Small intestine (tissue), 7 donors: ENCODE measurements around the gene VIT. TPM values are rescaled to one million over a fixed set of nuclear protein-coding genes. Genes with fewer than 3 reads are reported as not detected.

ENCODE experiments used
- DNase-seq, 2 donors: peaks; one replicate each; pipeline versions ENCODE4 v3.0.0 to v3.0.0-alpha.2; 2013
- FAIRE-seq: peaks from 2 replicates; lab custom pipeline; 2012; peaks lifted over from hg19 to GRCh38; lab: Jason Lieb, UNC
- H3K27ac ChIP-seq, 3 donors: one replicate each; pipeline ENCODE4 v1.5.1; 2013; ENCODE audit warnings: low read length in 2 of 3, mild to moderate bottlenecking in 2 of 3, control low read depth in 1 of 3, inconsistent platforms in 1 of 3, low read depth in 1 of 3, moderate library complexity in 1 of 3
- H3K27me3 ChIP-seq, 3 donors: one replicate each; pipeline ENCODE4 v1.6.1; 2013; ENCODE audit warnings: low read length in 3 of 3, inconsistent platforms in 1 of 3; ENCODE audit not compliant: control insufficient read depth in 3 of 3, insufficient read depth in 3 of 3
- H3K36me3 ChIP-seq, 3 donors: one replicate each; pipeline ENCODE4 v1.6.1; 2013; ENCODE audit warnings: low read length in 3 of 3, inconsistent platforms in 1 of 3, low read depth in 1 of 3, mild to moderate bottlenecking in 1 of 3, moderate library complexity in 1 of 3; ENCODE audit not compliant: control insufficient read depth in 3 of 3, insufficient read depth in 2 of 3
- H3K4me1 ChIP-seq, 3 donors: one replicate each; pipeline ENCODE4 v1.6.1; 2013; ENCODE audit warnings: low read length in 2 of 3, inconsistent platforms in 1 of 3, low read depth in 1 of 3, mild to moderate bottlenecking in 1 of 3, moderate library complexity in 1 of 3; ENCODE audit not compliant: control insufficient read depth in 3 of 3, insufficient read depth in 2 of 3
- H3K4me3 ChIP-seq, 3 donors: one replicate each; pipeline ENCODE4 v1.5.1; 2013; ENCODE audit warnings: low read length in 3 of 3, control low read depth in 1 of 3, inconsistent platforms in 1 of 3, low read depth in 1 of 3, mild to moderate bottlenecking in 1 of 3, moderate library complexity in 1 of 3
- H3K9me3 ChIP-seq, 2 donors: one replicate each; pipeline ENCODE4 v1.6.1; 2013; ENCODE audit warnings: low read depth in 1 of 2, low read length in 1 of 2; ENCODE audit not compliant: control insufficient read depth in 2 of 2, insufficient read depth in 1 of 2
- WGBS, 3 donors: extraction: QIAGEN DNeasy Blood & Tissue Kit; methylation state at CpG; one replicate each; pipeline ENCODE4 v1.1.7; 2013; 5-methylcytosine and 5-hydroxymethylcytosine counted together
- polyA plus RNA-seq, 4 donors: library from polyadenylated mRNA; stranded (reverse) in 3 of 4; unstranded in 1 of 4; fragments of 200-250 nt in 3 of 4; fragments of 120-200 nt in 1 of 4; gene quantifications; one replicate each; pipeline versions ENCODE4 v1.2.1 to v1.2.3, GENCODE V29; 2013
- donor health status: healthy with polysubstance abuse.
- donor health status: control.
- donor health status: control.
- donor health status: Bipolar disorder and iron deficiency.
- donor health status: healthy.

VIT gene
- polyA plus RNA-seq, 4 donors: 0.28 to 7.5 TPM; not detected in 2

DNA sequence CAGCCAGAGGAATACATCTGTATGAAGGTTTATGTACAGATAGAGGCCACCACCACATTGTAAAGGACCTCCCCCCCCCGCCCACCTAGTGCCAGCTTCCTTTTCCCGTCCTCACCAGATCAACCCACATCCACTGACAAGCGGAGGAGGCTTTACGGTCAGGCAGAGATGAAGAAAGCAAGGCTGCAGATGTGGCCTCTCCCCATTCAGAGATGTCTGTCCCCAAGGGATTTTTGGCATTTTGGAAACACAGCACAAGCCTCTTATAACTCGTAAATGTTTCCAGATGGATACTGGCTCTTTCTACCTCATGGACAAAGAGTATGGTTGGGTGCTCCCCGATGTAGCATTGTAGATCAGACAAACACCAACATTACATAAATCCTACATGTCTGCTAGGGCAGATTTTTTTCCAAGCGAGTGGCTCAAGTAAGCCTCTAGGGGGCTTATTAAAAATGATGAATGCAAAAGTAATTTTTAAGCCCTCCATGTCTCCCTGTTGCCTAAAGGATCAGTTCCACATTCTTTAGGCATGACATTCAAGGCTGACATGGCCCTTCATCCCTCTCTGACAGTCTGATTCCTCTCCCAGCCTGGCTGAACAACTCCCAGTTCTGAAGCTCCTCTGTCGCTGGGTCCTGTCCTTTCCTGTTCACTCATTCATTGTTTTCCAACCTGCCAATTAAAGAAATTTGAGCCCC lies 11.7 kb downstream of the VIT start:
- H3K9me3 ChIP-seq: no peaks in the 10 kb centered on the region
- no peak overlapping the region for H3K4me3 ChIP-seq
- H3K36me3 ChIP-seq: no peaks in the 10 kb centered on the region
- 64 to 70% (median 69%) methylated on average over 8 of the region's 8 CpGs for whole genome bisulfite sequencing, 3 donors
- H3K27me3 ChIP-seq: no peaks in the 10 kb centered on the region
- H3K4me1 ChIP-seq: no peaks in the 10 kb centered on the region
- H3K27ac ChIP-seq: no peak overlapping the region
- FAIRE-seq (no peak), DNase-seq (no peak)

DNA sequence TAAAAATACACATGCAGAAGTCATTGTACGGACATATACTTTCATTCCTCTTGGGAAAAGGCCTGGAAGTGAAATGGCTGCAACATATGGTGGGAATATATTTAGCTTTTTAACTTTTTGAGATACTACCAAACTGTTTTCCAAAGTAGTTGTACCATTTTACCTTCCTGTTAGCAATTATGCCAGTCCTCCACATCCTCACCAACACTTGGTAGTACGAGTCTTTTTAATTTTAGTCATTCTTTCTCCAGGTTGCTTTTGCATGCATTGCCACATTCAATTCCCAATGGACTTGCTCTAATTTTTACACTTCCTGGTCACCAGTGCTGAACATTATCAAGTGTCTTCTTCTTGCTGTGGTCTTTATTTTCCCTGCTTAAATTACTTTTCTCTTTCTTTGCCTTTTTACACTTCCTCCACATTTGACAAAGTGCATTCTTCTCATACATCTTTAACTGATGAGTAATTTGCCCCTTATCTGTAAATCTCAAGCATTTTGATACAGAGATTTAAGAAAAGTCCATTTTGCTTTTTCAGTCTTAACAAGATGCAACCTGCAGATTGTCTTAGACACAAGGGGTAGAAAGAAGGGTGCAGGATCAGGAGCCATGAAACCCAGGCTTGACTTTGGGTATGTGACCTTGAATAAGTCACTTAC lies 14.5 kb downstream of the VIT start:
- WGBS, 3 donors: 71 to 93% (median 91%) methylated on average over 2 of the region's 2 CpGs
- Histone ChIP-seq H3K4me1 (no peaks in the 10 kb centered on the region), H3K4me3 (no peak overlapping the region), H3K36me3 (no peaks in the 10 kb centered on the region), H3K27me3 (no peaks in the 10 kb centered on the region), H3K27ac (no peak overlapping the region), H3K9me3 (no peaks in the 10 kb centered on the region)
- no peak for FAIRE-seq
- DNase-seq: no peak

DNA sequence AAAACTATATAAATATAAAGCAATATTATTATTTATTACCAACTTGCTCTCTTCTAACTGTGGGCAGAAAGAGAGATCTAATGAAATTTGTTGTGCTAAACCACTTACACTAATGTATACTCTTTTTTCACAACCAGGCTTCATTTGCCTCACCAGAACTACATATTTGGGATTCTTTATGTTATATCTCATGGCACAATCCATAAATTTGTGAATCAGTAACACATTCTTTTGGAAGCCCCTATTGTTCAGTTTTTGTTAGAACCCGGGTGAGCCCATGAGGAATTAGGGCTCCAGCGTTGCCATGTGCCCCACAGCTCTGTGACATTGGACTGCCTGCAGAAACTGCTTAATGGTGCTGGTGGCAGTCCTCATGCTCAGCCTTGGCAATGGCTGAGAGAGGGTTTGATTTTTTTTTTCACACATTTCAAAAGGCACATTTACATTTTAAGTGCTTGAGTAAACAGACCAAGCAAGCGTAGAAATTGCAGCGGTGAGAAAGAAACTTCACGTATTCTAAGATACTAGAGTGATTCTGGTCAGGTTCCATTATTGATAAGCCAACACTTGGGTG lies 15.3 kb downstream of the VIT start:
- WGBS, 3 donors: 61 to 73% (median 70%) methylated on average over 5 of the region's 5 CpGs
- Histone ChIP-seq H3K27ac (no peak overlapping the region), H3K36me3 (no peaks in the 10 kb centered on the region), H3K9me3 (no peaks in the 10 kb centered on the region), H3K27me3 (no peaks in the 10 kb centered on the region), H3K4me1 (no peaks in the 10 kb centered on the region), H3K4me3 (no peak overlapping the region)
- FAIRE-seq (no peak), DNase-seq (no peak)

DNA sequence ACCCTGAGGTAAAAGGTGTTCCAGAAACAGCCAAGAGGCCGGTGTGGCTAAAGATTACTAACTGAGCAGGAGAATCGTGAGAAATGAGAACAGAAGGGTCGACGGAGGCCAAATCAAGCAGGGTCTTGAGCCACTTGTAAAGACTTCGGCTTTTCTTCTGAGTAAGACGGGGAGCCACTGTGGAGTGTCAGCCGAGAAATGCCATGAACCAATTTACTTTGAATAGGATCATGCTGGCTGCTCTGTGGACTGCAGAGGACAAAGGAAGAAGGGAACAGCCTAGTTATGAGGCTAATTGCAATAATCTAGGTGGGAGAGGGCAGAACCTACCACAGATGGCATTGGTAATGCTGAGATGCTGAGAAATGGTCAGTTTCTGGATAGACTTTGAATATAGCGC lies 16.8 kb downstream of the VIT start:
- no peak for FAIRE-seq
- Histone ChIP-seq H3K9me3 (no peaks in the 10 kb centered on the region), H3K27ac (no peak overlapping the region), H3K4me3 (no peak overlapping the region), H3K36me3 (no peaks in the 10 kb centered on the region), H3K27me3 (no peaks in the 10 kb centered on the region), H3K4me1 (no peaks in the 10 kb centered on the region)
- WGBS, 3 donors: 78 to 86% (median 83%) methylated on average over 8 of the region's 8 CpGs
- no peak for DNase-seq

DNA sequence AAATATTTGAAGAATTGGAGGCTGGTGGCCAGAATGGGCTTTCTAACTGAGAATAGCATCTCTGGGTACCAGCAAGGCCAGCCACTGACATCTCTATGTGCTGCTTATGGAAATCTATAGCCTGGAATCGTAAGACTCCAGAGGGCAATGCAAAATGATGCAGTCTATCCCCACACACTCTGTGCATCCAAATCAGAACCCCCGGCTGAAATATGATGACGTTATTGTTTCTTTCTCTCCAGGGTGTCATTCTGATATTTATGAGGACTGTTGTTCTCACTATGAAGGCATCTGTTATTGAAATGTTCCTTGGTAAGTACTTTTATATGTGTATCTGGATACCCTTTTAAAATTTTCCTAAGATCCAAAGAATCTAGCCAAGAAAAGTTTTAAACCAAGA lies 19.6 kb downstream of the VIT start:
- Histone ChIP-seq H3K4me1 (no peaks in the 10 kb centered on the region), H3K27me3 (no peaks in the 10 kb centered on the region), H3K36me3 (no peaks in the 10 kb centered on the region), H3K27ac (no peak overlapping the region), H3K9me3 (peaks cover 0 to 2% of the 10 kb centered on the region in 2 donors), H3K4me3 (no peak overlapping the region)
- 72 to 87% (median 82%) methylated on average over 3 of the region's 3 CpGs for WGBS, 3 donors
- no peak for DNase-seq
- FAIRE-seq: no peak

DNA sequence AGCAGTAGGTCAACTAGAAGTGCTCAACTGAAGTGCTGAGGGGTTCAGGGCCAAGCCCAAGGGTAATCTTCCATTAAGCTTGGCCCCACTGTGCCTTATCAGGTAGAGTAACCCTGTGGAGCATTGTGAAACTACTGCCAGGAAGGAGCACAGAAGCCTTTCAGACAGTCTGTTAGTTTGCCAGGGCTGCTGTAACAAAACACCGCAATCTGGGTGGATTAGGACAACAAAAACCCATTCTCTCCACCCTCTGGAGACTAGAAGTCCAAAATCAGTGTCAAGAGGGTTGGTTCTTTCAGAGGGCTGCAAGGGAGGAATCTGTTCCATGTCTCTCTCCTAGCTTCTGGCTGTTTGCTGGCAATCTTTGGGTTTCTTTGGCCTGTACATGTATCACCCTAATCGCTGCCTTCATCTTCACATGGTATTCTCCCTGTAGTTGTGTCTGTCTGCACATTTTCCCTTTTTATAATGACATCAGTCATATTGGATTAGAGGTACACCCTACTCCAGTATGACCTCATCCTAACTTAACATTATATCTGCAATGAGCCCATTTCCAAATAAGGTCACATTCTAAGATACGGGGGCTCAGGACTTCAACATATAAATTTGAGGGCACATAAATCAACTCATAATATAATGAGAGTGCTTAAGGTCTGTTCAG lies 21.2 kb downstream of the VIT start:
- WGBS, 3 donors: 91 to 92% (median 91%) methylated on average over 3 of the region's 3 CpGs
- Histone ChIP-seq H3K4me3 (no peak overlapping the region), H3K27me3 (peaks cover 0 to 4% (median 0%) of the 10 kb centered on the region in 3 donors), H3K4me1 (no peaks in the 10 kb centered on the region), H3K27ac (no peak overlapping the region), H3K36me3 (no peaks in the 10 kb centered on the region), H3K9me3 (peaks cover 0 to 2% of the 10 kb centered on the region in 2 donors)
- FAIRE-seq (no peak), DNase-seq (no peak)

DNA sequence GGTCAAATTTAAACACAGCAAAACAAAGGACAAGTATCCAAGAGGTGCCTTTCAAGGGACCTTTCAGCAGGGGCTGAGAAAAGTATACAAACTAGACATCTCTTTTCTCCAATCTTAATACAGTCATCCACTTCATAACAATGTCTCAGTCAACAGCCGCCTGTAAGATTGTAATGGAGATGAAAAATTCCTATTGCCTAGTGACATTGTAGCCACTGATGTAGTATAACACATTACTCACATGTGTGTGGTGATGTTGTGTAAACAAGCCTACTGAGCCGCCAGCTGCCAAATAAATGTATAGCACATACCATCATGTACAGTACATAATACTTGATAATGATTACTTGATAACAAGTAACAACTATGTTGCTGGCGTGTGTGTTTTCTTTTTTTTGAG lies 31.0 kb downstream of the VIT start:
- H3K27ac ChIP-seq: no peak overlapping the region
- 84 to 87% (median 84%) methylated on average over 3 of the region's 3 CpGs for WGBS, 3 donors
- FAIRE-seq: no peak

DNA sequence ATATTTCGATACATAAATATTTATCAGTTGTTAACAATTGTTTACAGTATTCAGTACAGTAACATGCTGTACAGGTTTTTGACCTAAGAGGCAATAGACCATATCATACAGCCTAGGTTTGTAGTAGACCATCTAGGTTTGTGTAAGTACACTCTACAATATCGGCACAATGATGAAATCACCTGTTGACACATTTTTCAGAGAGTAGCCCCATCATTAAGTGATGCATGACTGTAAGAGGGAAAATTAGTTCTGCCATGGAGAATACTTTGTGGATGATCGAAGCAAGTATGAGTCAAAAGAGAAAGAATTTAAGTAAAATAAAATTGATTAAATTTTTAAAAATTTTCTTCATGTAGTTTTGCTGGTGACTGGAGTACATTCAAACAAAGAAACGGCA lies 32.6 kb downstream of the VIT start:
- Histone ChIP-seq H3K27ac (no peak overlapping the region), H3K36me3 (no peaks in the 10 kb centered on the region), H3K4me1 (no peaks in the 10 kb centered on the region), H3K4me3 (no peak overlapping the region), H3K9me3 (peaks cover 0 to 9% of the 10 kb centered on the region in 2 donors), H3K27me3 (no peaks in the 10 kb centered on the region)
- WGBS, 3 donors: 64 to 87% (median 68%) methylated on average over 4 of the region's 4 CpGs
- no peak for FAIRE-seq
- no peak for DNase-seq

More for the DNA sequence above, 31.0 kb downstream of the VIT start:
- Histone ChIP-seq H3K36me3 (no peaks in the 10 kb centered on the region), H3K4me1 (no peaks in the 10 kb centered on the region), H3K27me3 (no peaks in the 10 kb centered on the region), H3K4me3 (no peak overlapping the region), H3K9me3 (peaks cover 0 to 9% of the 10 kb centered on the region in 2 donors)
- DNase-seq: no peak
